Caco-2 (cell line): Measurements from ENCODE around the gene BARX1. TPM values are rescaled to one million over a fixed set of nuclear protein-coding genes. Genes with fewer than 3 reads are reported as not detected.

ENCODE experiments used
- BruUV-seq: library from RNA; stranded (reverse); fragments of 400-500 nt; replicated peaks from 2 replicates; lab custom pipeline; 2021; lab: Mats Ljungman, UMichigan
- CTCF ChIA-PET: fragments of 300-600 bp; sonication (Branson Sonifier 250); formaldehyde crosslinking; loops from one replicate; lab custom pipeline; 2022; ENCODE audit warnings: antibody characterized with exemption; lab: Charles Lee
- POLR2A ChIA-PET: fragments of 300-600 bp; sonication (Branson Sonifier 250); formaldehyde crosslinking; loops from one replicate; lab custom pipeline; 2022; ENCODE audit warnings: antibody characterized with exemption; lab: Charles Lee
- DNase-seq, 2 experiments: peaks; one replicate each; pipeline versions ENCODE4 v3.0.0 to v3.0.0-alpha.2; 2020 to 2022
- H3K27me3 ChIP-seq: replicated peaks from 2 replicates; pipeline ENCODE4 v1.6.0; 2011; ENCODE audit warnings: low read length; ENCODE audit not compliant: control insufficient read depth, insufficient read depth
- H3K36me3 ChIP-seq: 2 replicates; pipeline ENCODE4 v1.5.1; 2011; ENCODE audit warnings: low read length; ENCODE audit not compliant: control insufficient read depth, insufficient read depth
- H3K4me1 ChIP-seq: fragments of 250-450 bp; sonication (Bioruptor Pico); 2 replicates; pipeline ENCODE4 v1.5.1; 2020; ENCODE audit warnings: mild to moderate bottlenecking
- H3K4me3 ChIP-seq: 2 replicates; pipeline ENCODE4 v1.5.1; 2011; ENCODE audit warnings: low read depth, mild to moderate bottlenecking, control low read depth, low read length
- H3K9me3 ChIP-seq: fragments of 250-450 bp; sonication (Bioruptor Pico); 2 replicates; pipeline ENCODE4 v1.5.1; 2020; ENCODE audit warnings: mild to moderate bottlenecking, moderate library complexity
- H3K27ac Mint-ChIP-seq: one replicate; pipeline ENCODE4 v1.8.0; 2022; ENCODE audit warnings: mixed read lengths; ENCODE audit not compliant: unreplicated experiment
- H3K27me3 Mint-ChIP-seq: one replicate; pipeline ENCODE4 v1.8.0; 2022; ENCODE audit warnings: mixed read lengths; ENCODE audit not compliant: insufficient read depth, unreplicated experiment
- H3K36me3 Mint-ChIP-seq: one replicate; pipeline ENCODE4 v1.8.0; 2022; ENCODE audit warnings: mild to moderate bottlenecking, mixed read lengths; ENCODE audit not compliant: insufficient read depth, unreplicated experiment
- H3K4me1 Mint-ChIP-seq: one replicate; pipeline ENCODE4 v1.8.0; 2022; ENCODE audit warnings: low read depth, mixed read lengths; ENCODE audit not compliant: unreplicated experiment
- H3K4me3 Mint-ChIP-seq: one replicate; pipeline ENCODE4 v1.8.0; 2022; ENCODE audit warnings: mild to moderate bottlenecking, moderate library complexity, mixed read lengths; ENCODE audit not compliant: unreplicated experiment
- H3K9me3 Mint-ChIP-seq: one replicate; pipeline ENCODE4 v1.8.0; 2022; ENCODE audit warnings: mixed read lengths; ENCODE audit not compliant: unreplicated experiment
- CTCF ChIP-seq, 2 experiments: fragments of 200-600 bp in 1 of 2; IDR thresholded peaks; 1 replicate in 1 of 2; 2 replicates in 1 of 2; pipeline versions ENCODE4 v1.5.1 to v1.8.0; 2011 to 2022; ENCODE audit warnings: antibody characterized with exemption in 1 of 2, control low read depth in 1 of 2, inconsistent platforms in 1 of 2, low read depth in 1 of 2, low read length in 1 of 2, mild to moderate bottlenecking in 1 of 2, moderate library complexity in 1 of 2; ENCODE audit not compliant: insufficient read depth in 1 of 2, severe bottlenecking in 1 of 2, unreplicated experiment in 1 of 2
- intact Hi-C: fragments of 100-400 bp; cut with micrococcal nuclease; formaldehyde crosslinking; loops from one replicate; pipeline ENCODE4 v1.10.0; 2022; ENCODE audit not compliant: unreplicated experiment
- total RNA-seq: library from RNA; stranded (reverse); gene quantifications from 2 replicates; pipeline ENCODE4 v1.2.3, GENCODE V29; 2022

Gene BARX1
- total RNA-seq, 1 experiment from 2014 or later = not detected

GRCh38 chr9:93904649-93905472 is 50.3 kb downstream of the BARX1 start:
- intact Hi-C loops = no loop called here
- Mint-ChIP-seq H3K4me1 (no peaks in the 10 kb centered on the region), H3K27me3 (peaks cover under 1% of the 10 kb centered on the region), H3K4me3 (no peak overlapping the region), H3K36me3 (no peaks in the 10 kb centered on the region), H3K27ac (no peak overlapping the region), H3K9me3 (no peaks in the 10 kb centered on the region)
- POLR2A ChIA-PET = no interaction called here
- Histone ChIP-seq H3K4me1 (no peaks in the 10 kb centered on the region), H3K9me3 (no peaks in the 10 kb centered on the region), H3K4me3 (no peak overlapping the region), H3K27me3 (no peaks in the 10 kb centered on the region), H3K36me3 (no peaks in the 10 kb centered on the region)
- no peak for TF ChIP-seq CTCF (IDR thresholded peaks at IDR 0.05; ENCODE audit: insufficient read depth in 1 of 2, low read depth in 1 of 2, low read length in 1 of 2, severe bottlenecking in 1 of 2, unreplicated experiment in 1 of 2)
- CTCF ChIA-PET = no interaction called here
- no peak for DNase-seq
- no TSS peak for BruUV-seq

- H3K36me3 ChIP-seq = no peaks in the 10 kb centered on the region
- ChIA-PET CTCF (no interaction called here), POLR2A (no interaction called here)
- intact Hi-C loops = no loop called here
- no peak overlapping the region for H3K27ac Mint-ChIP-seq
- H3K9me3 Mint-ChIP-seq = no peaks in the 10 kb centered on the region
- no peaks in the 10 kb centered on the region for H3K27me3 Mint-ChIP-seq
- H3K36me3 Mint-ChIP-seq = no peaks in the 10 kb centered on the region
- no peaks in the 10 kb centered on the region for H3K27me3 ChIP-seq
- no peak overlapping the region for H3K4me3 Mint-ChIP-seq
- H3K4me1 ChIP-seq = no peaks in the 10 kb centered on the region
- no peak overlapping the region for H3K4me3 ChIP-seq
- BruUV-seq = no TSS peak
- no peak for TF ChIP-seq CTCF (IDR thresholded peaks at IDR 0.05; ENCODE audit: insufficient read depth in 1 of 2, low read depth in 1 of 2, low read length in 1 of 2, severe bottlenecking in 1 of 2, unreplicated experiment in 1 of 2)
- no peaks in the 10 kb centered on the region for H3K9me3 ChIP-seq
- no peaks in the 10 kb centered on the region for H3K4me1 Mint-ChIP-seq
- DNase-seq = no peak
Measured at GRCh38 chr9:93903886-93904648, 51.1 kb downstream of the BARX1 start.

- Mint-ChIP-seq H3K4me3 (no peak overlapping the region), H3K4me1 (no peaks in the 10 kb centered on the region), H3K27ac (no peak overlapping the region), H3K36me3 (no peaks in the 10 kb centered on the region), H3K9me3 (no peaks in the 10 kb centered on the region), H3K27me3 (no peaks in the 10 kb centered on the region)
- Histone ChIP-seq H3K27me3 (no peaks in the 10 kb centered on the region), H3K4me3 (no peak overlapping the region), H3K36me3 (no peaks in the 10 kb centered on the region), H3K9me3 (no peaks in the 10 kb centered on the region), H3K4me1 (no peaks in the 10 kb centered on the region)
- TF ChIP-seq CTCF (IDR thresholded peaks at IDR 0.05; ENCODE audit: insufficient read depth in 1 of 2, low read depth in 1 of 2, low read length in 1 of 2, severe bottlenecking in 1 of 2, unreplicated experiment in 1 of 2) = no peak
- BruUV-seq = no TSS peak
- intact Hi-C loops = no loop called here
- DNase-seq = no peak
- POLR2A ChIA-PET = no interaction called here
- CTCF ChIA-PET = no interaction called here
Measured at GRCh38 chr9:93902780-93903655, 52.1 kb downstream of the BARX1 start.
